NCI-H2107 treated with DMSO at 0.1 percent for 48 hours (cell line): ENCODE results near the gene GLB1L.

Experiments used
- DNase-seq: peaks from one replicate; lab custom pipeline; 2025; ENCODE audit not compliant: unreplicated experiment; lab: John Stamatoyannopoulos, UW

Gene GLB1L

GRCh38 chr2:219253753-219254589, 8.7 kb upstream of the GLB1L start, which contains the start of gene TUBA4A:
Gene TUBA4A (minus strand): TSS chr2:219253918. CDS start chr2:219253858, 60 bp downstream.
- peak; percentile 9 for DNase-seq

- DNase-seq = no peak
Observed at GRCh38 chr2:219252900-219253752, 7.9 kb upstream of the GLB1L start, which contains the start of gene TUBA4B. Gene TUBA4B (plus strand): TSS chr2:219253243. CDS start chr2:219253408, 165 bp downstream.

GRCh38 chr2:219252570-219252899, 7.3 kb upstream of the GLB1L start:
- DNase-seq = peak; percentile 37

DNA sequence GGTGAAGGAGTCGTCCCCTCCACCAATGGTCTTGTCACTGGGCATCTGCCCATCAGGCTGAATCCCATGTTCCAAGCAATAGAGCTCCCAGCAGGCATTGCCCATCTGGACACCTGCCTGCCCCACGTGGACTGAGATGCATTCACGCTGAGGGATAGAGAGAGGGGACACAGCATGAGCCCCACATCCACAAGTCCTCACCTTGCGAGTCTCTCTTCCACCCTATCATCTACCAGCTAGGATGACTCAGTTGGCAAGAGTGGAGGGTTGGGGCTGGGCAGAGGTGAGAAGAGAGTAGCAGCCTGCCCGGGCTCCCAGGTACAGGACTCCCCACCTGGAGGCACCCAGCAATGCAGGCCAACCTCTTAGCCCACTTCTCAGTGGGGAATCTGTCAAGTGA, 6.8 kb upstream of the GLB1L start:
- no peak for DNase-seq

- no peak for DNase-seq
Observed at GRCh38 chr2:219251656-219252055, 6.4 kb upstream of the GLB1L start.

- no peak for DNase-seq
Observed at GRCh38 chr2:219250049-219250781, 5.0 kb upstream of the GLB1L start.

- DNase-seq = peak; percentile 73
Observed at GRCh38 chr2:219249203-219249980, 4.1 kb upstream of the GLB1L start.

GRCh38 chr2:219248845-219249202, 3.6 kb upstream of the GLB1L start:
- DNase-seq = no peak

GRCh38 chr2:219247678-219248642, 2.7 kb upstream of the GLB1L start:
- no peak for DNase-seq

GRCh38 chr2:219246559-219246958, 1.3 kb upstream of the GLB1L start:
- DNase-seq = no peak

- no peak for DNase-seq
Observed at GRCh38 chr2:219245899-219246230, 621 bp upstream of the GLB1L start.

GRCh38 chr2:219244789-219245147, 476 bp downstream of the GLB1L start:
- DNase-seq = no peak

GRCh38 chr2:219243291-219243761, 1.9 kb downstream of the GLB1L start:
- no peak for DNase-seq

DNA sequence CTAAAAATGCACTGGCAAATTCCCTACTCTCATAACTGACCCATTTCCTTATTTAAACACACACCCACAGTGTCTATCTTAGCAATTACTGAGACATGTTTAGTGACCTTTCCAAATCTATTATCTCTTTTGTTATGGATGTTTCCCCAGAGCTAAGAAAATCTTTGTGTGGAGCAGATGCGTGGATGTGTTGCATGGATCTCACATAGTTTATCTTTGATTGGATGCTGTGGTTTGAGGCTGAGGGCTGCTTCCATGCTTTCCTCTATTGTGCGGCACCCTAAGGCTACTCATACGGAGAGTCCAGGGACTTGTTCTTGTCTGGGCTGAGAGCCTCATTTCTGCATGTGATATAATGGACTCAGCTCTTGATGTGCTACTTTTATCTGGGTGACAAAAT, 10.9 kb downstream of the GLB1L start:
- DNase-seq = no peak

- no peak for DNase-seq
Observed at GRCh38 chr2:219230059-219230540, 15.1 kb downstream of the GLB1L start.

DNA sequence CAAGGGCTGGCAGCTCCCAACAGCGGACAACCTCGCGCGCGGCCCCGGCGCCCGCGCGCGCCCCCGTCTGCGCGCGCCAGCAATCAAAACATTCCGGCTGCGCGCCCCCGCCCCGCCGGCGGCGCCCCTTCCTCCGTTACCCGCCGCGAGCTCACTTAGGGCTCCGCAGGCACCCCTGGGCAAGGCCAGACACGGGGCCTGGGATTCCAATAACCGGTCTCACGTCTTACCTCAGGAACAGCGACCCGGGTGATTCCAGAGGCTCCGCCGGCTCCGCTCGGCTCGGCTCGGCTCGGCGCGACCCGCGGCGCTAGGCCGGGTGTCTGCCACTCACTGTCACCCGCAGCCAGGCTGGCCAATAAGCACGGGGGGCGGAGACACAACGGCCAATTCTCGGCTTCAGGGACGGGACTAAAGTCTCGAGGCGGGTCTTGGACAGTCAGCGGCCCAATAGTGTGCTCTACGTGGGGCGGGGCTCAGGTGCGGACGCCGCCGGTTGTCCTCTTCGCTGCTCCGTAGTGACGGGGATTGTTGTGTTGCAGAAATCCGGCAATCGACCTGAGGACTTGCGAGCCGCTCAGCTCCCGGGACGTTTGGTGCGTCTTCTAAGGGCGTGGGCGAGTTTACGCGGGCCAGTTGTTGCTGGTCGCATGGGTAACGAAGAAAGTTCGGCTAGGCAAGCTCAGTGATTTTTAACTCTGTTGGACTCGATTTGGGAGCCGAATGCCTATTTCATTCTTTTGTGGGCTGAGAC, 15.8 kb downstream of the GLB1L start, which contains the start of the genes ANKZF1 and ATG9A:
Gene ANKZF1, plus strand, starts transcription at position 502 of the 754 bp plus-strand sequence. CDS start 452 bp downstream, outside the sequence.
Gene ATG9A, minus strand, starts transcription at position 332 of the 754 bp plus-strand sequence. CDS start 1,612 bp downstream, outside the sequence.
- peak; percentile 91 for DNase-seq

DNA sequence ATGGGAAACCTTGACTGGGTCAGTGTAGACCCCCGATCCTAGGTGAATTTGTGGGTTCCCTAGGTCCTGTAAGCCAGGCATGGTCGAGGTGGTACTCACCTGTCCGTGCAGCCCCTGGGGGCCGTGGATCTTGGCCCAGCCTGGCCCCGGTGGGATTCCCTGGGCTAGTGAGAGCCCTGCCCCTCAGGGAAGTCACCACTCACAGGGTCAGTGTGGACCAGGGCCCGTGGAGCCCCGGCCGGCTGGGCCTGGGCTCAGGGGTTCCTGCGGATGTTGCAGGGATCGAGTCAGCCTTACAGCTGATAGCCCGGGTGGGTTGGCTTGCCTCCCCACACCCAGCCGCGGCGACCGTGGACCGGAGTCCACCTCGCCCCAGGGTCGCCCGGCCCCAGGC, 16.3 kb downstream of the GLB1L start:
- no peak for DNase-seq
